Neural crest cell (in vitro differentiated cells): Measurements from ENCODE around the gene EFCAB11. TPM values are rescaled to one million over a fixed set of nuclear protein-coding genes. Genes with fewer than 3 reads are reported as not detected.

Experiments
- DNase-seq: peaks from one replicate; pipeline ENCODE4 v3.0.0; 2021; ENCODE audit warnings: low read depth, mixed read lengths, low spot score
- H3K27ac Mint-ChIP-seq: one replicate; pipeline ENCODE4 v1.8.0; 2021; ENCODE audit warnings: mild to moderate bottlenecking, mixed read lengths; ENCODE audit not compliant: unreplicated experiment
- H3K27me3 Mint-ChIP-seq: 2 replicates; pipeline ENCODE4 v1.8.0; 2021; ENCODE audit warnings: low read depth, mild to moderate bottlenecking, mixed read lengths
- H3K36me3 Mint-ChIP-seq: 2 replicates; pipeline ENCODE4 v1.8.0; 2021; ENCODE audit warnings: low read depth, mild to moderate bottlenecking, mixed read lengths
- H3K4me1 Mint-ChIP-seq: 2 replicates; pipeline ENCODE4 v1.8.0; 2021; ENCODE audit warnings: mixed read lengths
- H3K4me3 Mint-ChIP-seq: one replicate; pipeline ENCODE4 v1.8.0; 2021; ENCODE audit warnings: mild to moderate bottlenecking, mixed read lengths
- H3K9me3 Mint-ChIP-seq: 2 replicates; pipeline ENCODE4 v1.8.0; 2021; ENCODE audit warnings: mixed read lengths
- total RNA-seq: library from RNA; stranded (reverse); gene quantifications from 2 replicates; pipeline ENCODE4 v1.2.1, GENCODE V29; 2021
- TF ChIP-seq, protein P1 (sequence below): fragments of 200-600 bp; sonication (generic); conservative IDR thresholded peaks from 2 replicates; pipeline ENCODE4 v1.5.0; 2021; ENCODE audit warnings: antibody characterized with exemption, mild to moderate bottlenecking

EFCAB11 gene
- total RNA-seq, 1 donor from 2014 or later, result 15.4 TPM

DNA sequence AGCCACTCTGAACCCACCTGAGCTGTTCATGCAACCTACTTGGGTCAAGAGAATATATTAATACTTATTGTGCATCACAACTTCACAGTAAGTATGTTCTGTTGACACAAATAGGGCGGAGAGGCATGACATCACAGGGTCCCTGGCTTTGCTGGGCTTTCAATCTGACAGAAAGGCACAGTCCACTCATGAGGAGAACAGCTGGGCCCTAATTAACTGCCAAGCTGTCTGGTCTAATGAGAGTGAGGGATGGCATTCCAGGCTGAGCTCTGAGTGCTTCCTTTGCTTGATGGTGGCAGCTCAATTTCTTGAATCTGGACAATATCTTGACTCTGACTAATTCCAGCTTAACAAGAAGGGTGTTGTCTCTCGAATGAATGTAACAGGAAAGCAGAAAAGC lies 2.0 kb downstream of the EFCAB11 start:
- H3K27ac Mint-ChIP-seq, result no peak overlapping the region
- peaks cover 42% of the 10 kb centered on the region for H3K4me1 Mint-ChIP-seq
- TF ChIP-seq, protein P1, sequence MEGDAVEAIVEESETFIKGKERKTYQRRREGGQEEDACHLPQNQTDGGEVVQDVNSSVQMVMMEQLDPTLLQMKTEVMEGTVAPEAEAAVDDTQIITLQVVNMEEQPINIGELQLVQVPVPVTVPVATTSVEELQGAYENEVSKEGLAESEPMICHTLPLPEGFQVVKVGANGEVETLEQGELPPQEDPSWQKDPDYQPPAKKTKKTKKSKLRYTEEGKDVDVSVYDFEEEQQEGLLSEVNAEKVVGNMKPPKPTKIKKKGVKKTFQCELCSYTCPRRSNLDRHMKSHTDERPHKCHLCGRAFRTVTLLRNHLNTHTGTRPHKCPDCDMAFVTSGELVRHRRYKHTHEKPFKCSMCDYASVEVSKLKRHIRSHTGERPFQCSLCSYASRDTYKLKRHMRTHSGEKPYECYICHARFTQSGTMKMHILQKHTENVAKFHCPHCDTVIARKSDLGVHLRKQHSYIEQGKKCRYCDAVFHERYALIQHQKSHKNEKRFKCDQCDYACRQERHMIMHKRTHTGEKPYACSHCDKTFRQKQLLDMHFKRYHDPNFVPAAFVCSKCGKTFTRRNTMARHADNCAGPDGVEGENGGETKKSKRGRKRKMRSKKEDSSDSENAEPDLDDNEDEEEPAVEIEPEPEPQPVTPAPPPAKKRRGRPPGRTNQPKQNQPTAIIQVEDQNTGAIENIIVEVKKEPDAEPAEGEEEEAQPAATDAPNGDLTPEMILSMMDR, result no peak
- no peaks in the 10 kb centered on the region for H3K27me3 Mint-ChIP-seq
- H3K36me3 Mint-ChIP-seq, result peaks cover 5% of the 10 kb centered on the region
- H3K4me3 Mint-ChIP-seq, result peak overlapping the region; percentile 96
- no peaks in the 10 kb centered on the region for H3K9me3 Mint-ChIP-seq
- no peak for DNase-seq

GRCh38 chr14:89947344-89947743 lies 7.2 kb downstream of the EFCAB11 start:
- H3K9me3 Mint-ChIP-seq, result no peaks in the 10 kb centered on the region
- TF ChIP-seq, protein P1, result no peak

DNA sequence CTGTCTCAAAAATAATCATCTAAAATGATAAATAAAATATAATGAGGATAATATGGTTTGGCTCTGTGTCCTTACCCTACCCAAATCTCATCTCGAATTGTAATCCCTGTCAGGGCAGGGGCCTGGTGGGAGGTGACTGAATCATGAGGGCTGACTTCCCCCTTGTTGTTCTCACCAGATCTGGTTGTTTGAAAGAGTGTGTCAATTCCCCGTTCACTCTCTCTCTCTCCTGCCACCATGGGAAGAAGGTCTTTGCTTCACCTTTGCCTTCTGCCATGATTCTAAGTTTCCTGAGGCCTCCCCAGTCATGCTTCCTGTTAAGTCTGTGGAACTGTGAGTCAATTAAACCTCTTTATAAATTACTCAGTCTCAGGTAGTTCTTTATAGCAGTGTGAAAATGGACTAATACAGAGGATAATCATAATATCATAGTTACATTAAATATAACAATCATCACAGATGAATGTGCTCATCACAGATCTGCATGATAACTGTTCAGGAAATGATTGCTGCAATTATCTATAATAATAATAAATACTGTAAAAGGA lies 12.6 kb downstream of the EFCAB11 start:
- Mint-ChIP-seq H3K27me3 (no peaks in the 10 kb centered on the region), H3K27ac (no peak overlapping the region), H3K9me3 (no peaks in the 10 kb centered on the region), H3K4me1 (no peaks in the 10 kb centered on the region), H3K36me3 (no peaks in the 10 kb centered on the region), H3K4me3 (no peak overlapping the region)
- DNase-seq, result no peak
- TF ChIP-seq, protein P1, result no peak

More at GRCh38 chr14:89947344-89947743, 7.2 kb downstream of the EFCAB11 start:
- Mint-ChIP-seq H3K36me3 (peaks cover 5% of the 10 kb centered on the region), H3K4me3 (no peak overlapping the region), H3K4me1 (no peaks in the 10 kb centered on the region), H3K27ac (no peak overlapping the region), H3K27me3 (no peaks in the 10 kb centered on the region)
- DNase-seq, result no peak

- H3K27me3 Mint-ChIP-seq, result no peaks in the 10 kb centered on the region
- H3K4me3 Mint-ChIP-seq, result no peak overlapping the region
- no peak overlapping the region for H3K27ac Mint-ChIP-seq
- no peaks in the 10 kb centered on the region for H3K36me3 Mint-ChIP-seq
- DNase-seq, result no peak
- no peaks in the 10 kb centered on the region for H3K4me1 Mint-ChIP-seq
- H3K9me3 Mint-ChIP-seq, result no peaks in the 10 kb centered on the region
- TF ChIP-seq, protein P1, result no peak
Observed at GRCh38 chr14:89936654-89937185, 17.8 kb downstream of the EFCAB11 start.

DNA sequence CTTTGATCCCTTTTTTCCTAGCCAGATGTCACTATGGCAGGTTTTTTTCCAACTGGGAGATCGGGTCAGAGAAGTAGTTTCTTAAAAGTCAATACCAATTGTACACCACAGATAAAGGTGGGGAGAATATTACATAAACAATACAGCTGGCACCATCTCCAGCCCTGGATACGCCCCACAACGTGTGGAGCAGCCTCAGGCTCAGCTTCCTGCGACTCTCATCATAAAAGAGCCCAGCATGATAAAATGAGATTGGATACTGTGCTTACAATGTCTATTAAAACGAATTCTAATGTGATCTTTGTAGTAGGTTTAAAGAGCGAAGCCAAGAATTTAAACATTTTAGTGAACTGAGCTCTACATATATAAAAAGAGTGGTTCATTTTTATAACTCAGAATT lies 21.5 kb downstream of the EFCAB11 start:
- no peaks in the 10 kb centered on the region for H3K4me1 Mint-ChIP-seq

More for the DNA sequence above, 21.5 kb downstream of the EFCAB11 start:
- Mint-ChIP-seq H3K27me3 (no peaks in the 10 kb centered on the region), H3K4me3 (no peak overlapping the region), H3K36me3 (no peaks in the 10 kb centered on the region), H3K9me3 (no peaks in the 10 kb centered on the region), H3K27ac (no peak overlapping the region)
- no peak for DNase-seq
- TF ChIP-seq, protein P1, result no peak
